BJ (cell line): ENCODE measurements around the gene HOXA9. TPM values are rescaled to one million over a fixed set of nuclear protein-coding genes. Genes with fewer than 3 reads are reported as not detected.

Source experiments
- CTCF ChIA-PET: fragments of 350-600 bp; formaldehyde crosslinking; extraction: SDS; loops from one replicate; lab custom pipeline; 2021; ENCODE audit warnings: antibody characterized with exemption, inconsistent platforms; lab: Yijun Ruan, JAX
- POLR2A ChIA-PET: fragments of 300-600 bp; sonication (Branson Sonifier 250); formaldehyde crosslinking; extraction: SDS; loops from one replicate; lab custom pipeline; 2021; ENCODE audit warnings: antibody characterized with exemption; lab: Charles Lee
- DNase-seq: peaks from one replicate; pipeline ENCODE4 v3.0.0-alpha.2; 2011; ENCODE audit warnings: low read depth
- H3K27me3 ChIP-seq: 2 replicates; pipeline ENCODE4 v1.6.0; 2011; ENCODE audit warnings: low read length; ENCODE audit not compliant: control insufficient read depth, insufficient read depth
- H3K36me3 ChIP-seq: 2 replicates; pipeline ENCODE4 v1.5.1; 2011; ENCODE audit warnings: low read length; ENCODE audit not compliant: control insufficient read depth, insufficient read depth
- H3K4me3 ChIP-seq: 2 replicates; pipeline ENCODE4 v1.5.1; 2011; ENCODE audit warnings: low read depth, mild to moderate bottlenecking, control low read depth, low read length
- CTCF ChIP-seq: IDR thresholded peaks from 2 replicates; pipeline ENCODE4 v1.5.1; 2011; ENCODE audit warnings: low read depth, mild to moderate bottlenecking, control low read depth, inconsistent platforms, low read length, moderate library complexity; ENCODE audit not compliant: insufficient read depth
- polyA plus RNA-seq: library from polyadenylated mRNA; depleted of rRNA; stranded (reverse); fragments of >200 nt; gene quantifications from 2 replicates; pipeline ENCODE4 v1.2.3, GENCODE V29; 2011

HOXA9 gene
- polyA plus RNA-seq, 1 experiment, result 15.0 TPM

DNA sequence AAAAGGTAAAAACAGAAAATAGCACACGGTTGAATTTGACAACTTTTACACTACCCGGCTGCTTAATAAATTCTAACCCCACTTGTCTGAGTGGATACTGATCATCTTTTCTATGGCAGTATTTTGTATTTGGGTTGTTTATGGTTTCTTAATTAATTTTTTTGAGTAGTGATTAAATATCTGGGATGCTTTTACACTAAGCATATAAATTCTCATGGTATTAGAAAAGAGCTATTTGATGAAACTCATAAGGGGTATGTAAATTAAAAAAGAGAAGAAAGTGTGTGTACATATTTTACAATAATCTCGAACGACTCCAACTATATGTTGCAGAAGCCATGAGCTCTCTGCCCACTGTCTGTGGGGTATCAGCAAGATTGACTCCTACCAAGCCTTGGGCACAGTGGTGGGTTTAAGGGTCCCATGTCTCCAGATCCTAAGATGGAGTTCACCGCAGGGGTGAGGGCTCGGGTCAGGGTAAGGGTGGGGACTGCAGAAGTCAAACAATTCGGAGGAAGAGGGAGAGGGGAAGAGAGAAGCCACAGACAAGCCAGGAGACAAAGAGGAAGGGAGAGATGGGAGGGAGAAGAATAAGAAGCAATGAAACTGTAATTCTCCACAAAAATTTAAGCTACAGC lies 42.1 kb upstream of the HOXA9 start:
- Histone ChIP-seq H3K27me3 (no peaks in the 10 kb centered on the region), H3K36me3 (no peaks in the 10 kb centered on the region), H3K4me3 (no peak overlapping the region)
- CTCF ChIA-PET, result interaction anchor here (0.9 to 1.6 kb wide), 3 partner anchors 8 to 717 kb away, joined by 3 to 5 read pairs (median 4); no protein-coding TSS in a partner anchor
- no peak for TF ChIP-seq CTCF
- no peak for DNase-seq
- POLR2A ChIA-PET, result interaction anchor here (0.6 kb wide), 1 partner anchor 28 kb away, joined by 9 read pairs; no protein-coding TSS in a partner anchor

DNA sequence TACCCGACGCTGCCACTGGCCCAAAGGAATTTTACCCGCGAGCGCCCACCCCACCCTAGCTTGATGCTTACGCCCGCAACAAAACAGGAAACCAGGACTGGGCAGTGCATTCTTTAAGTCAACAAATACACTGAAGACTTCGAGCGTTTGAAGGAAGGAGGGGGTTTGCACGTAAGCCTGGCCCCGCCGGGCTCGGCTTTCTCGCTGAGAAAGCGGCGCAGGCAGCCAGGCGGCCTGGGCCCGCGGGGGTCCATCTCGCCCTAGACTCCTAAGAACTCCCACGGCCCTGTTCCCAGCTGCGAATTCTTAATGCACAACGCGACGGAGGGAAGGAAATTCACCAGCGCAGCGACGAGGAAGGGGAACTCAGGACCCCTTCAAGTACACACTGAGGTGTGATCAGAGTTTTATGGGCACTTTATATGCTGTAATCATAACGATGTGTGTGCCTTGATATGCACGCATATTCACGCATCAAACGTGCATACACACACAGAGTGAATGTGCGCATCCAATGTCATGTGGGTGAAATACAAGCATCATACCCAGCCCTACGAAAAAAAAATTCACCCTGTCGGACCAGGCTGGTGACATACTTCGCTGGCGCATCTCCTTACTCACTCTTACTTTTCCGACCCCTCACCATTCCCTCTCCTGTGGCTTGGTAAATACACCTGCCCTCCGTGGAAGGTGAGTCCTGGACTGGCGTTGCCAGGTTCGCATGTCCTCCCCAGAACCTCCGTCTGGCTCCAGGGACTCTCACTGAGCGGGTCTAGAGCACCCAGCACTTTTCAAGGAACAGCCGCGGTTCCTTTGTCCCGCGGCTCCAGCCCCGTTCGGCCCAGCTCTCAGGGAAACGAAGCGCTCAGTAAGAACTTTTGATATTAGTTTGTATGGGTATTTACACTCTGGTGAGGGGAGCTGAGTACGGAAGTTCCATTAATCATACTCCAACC lies 40.3 kb upstream of the HOXA9 start:
- CTCF ChIA-PET, result interaction anchor here (1.0 kb wide), 1 partner anchor 538 kb away, joined by 4 read pairs; no protein-coding TSS in a partner anchor

GRCh38 chr7:27204851-27205322 lies 39.5 kb upstream of the HOXA9 start:
- no peak for TF ChIP-seq CTCF
- H3K27me3 ChIP-seq, result no peaks in the 10 kb centered on the region
- CTCF ChIA-PET, result interaction anchor here (1.0 kb wide), 1 partner anchor 537 kb away, joined by 4 read pairs; no protein-coding TSS in a partner anchor
- H3K36me3 ChIP-seq, result no peaks in the 10 kb centered on the region
- peak overlapping the region; percentile 23 for H3K4me3 ChIP-seq
- no peak for DNase-seq
- POLR2A ChIA-PET, result no interaction called here

More for the DNA sequence above, 40.3 kb upstream of the HOXA9 start:
- peak overlapping the region; percentile 23 for H3K4me3 ChIP-seq
- DNase-seq, result no peak
- POLR2A ChIA-PET, result no interaction called here
- TF ChIP-seq CTCF, result no peak
- H3K36me3 ChIP-seq, result no peaks in the 10 kb centered on the region
- no peaks in the 10 kb centered on the region for H3K27me3 ChIP-seq

GRCh38 chr7:27203964-27204594 lies 38.7 kb upstream of the HOXA9 start:
- Histone ChIP-seq H3K27me3 (no peaks in the 10 kb centered on the region), H3K36me3 (no peaks in the 10 kb centered on the region), H3K4me3 (no peak overlapping the region)
- DNase-seq, result no peak
- TF ChIP-seq CTCF, result no peak
- CTCF ChIA-PET, result interaction anchor here (1.0 kb wide), 1 partner anchor 536 kb away, joined by 4 read pairs; no protein-coding TSS in a partner anchor
- POLR2A ChIA-PET, result no interaction called here
